WTC11 (cell line): ENCODE results near the gene PRF1. TPM values are rescaled to one million over a fixed set of nuclear protein-coding genes. Genes with fewer than 3 reads are reported as not detected.
A peak's percentile ranks its signal among the peaks of the same experiment; 100 is the strongest.

Experiments
- ATAC-seq: fragments of 200-7000 bp; cut with Tn5 transposase; 2 replicates; pipeline ENCODE4 v1.10.0; 2021; ENCODE audit warnings: mild to moderate bottlenecking, moderate library complexity
- CTCF ChIA-PET: fragments of 300-600 bp; sonication (Branson Sonifier 250); formaldehyde crosslinking; loops from one replicate; lab custom pipeline; 2021; ENCODE audit warnings: antibody characterized with exemption; lab: Charles Lee
- POLR2A ChIA-PET: fragments of 350-600 bp; sonication (Branson Sonifier 250); formaldehyde crosslinking; loops from one replicate; lab custom pipeline; 2021; ENCODE audit warnings: antibody characterized with exemption; lab: Charles Lee
- DNase-seq: peaks from one replicate; pipeline ENCODE4 v3.0.0; 2021; ENCODE audit warnings: low spot score
- H3K27ac Mint-ChIP-seq: 2 replicates; pipeline ENCODE4 v1.8.0; 2021; ENCODE audit warnings: mixed read lengths
- H3K27me3 Mint-ChIP-seq: 2 replicates; pipeline ENCODE4 v1.8.0; 2021; ENCODE audit warnings: low read depth, mild to moderate bottlenecking, moderate library complexity, mixed read lengths
- H3K36me3 Mint-ChIP-seq: 2 replicates; pipeline ENCODE4 v1.8.0; 2021; ENCODE audit warnings: mixed read lengths
- H3K4me1 Mint-ChIP-seq: 2 replicates; pipeline ENCODE4 v1.8.0; 2022; ENCODE audit warnings: mixed read lengths
- H3K4me3 Mint-ChIP-seq: 2 replicates; pipeline ENCODE4 v1.8.0; 2021; ENCODE audit warnings: mild to moderate bottlenecking, moderate library complexity, mixed read lengths
- H3K9me3 Mint-ChIP-seq: 2 replicates; pipeline ENCODE4 v1.8.0; 2021; ENCODE audit warnings: mixed read lengths
- ATF6 ChIP-seq: sonication (generic); formaldehyde crosslinking; IDR thresholded peaks from 2 replicates; pipeline ENCODE4 v1.8.1; 2023; ENCODE audit warnings: mild to moderate bottlenecking, missing genetic modification reagents
- ERG ChIP-seq: fragments of 250-450 bp; sonication (Bioruptor Pico); IDR thresholded peaks from 2 replicates; pipeline ENCODE4 v1.8.0; 2021; ENCODE audit warnings: mild to moderate bottlenecking
- FOXJ3 ChIP-seq: sonication (generic); formaldehyde crosslinking; IDR thresholded peaks from 2 replicates; pipeline ENCODE4 v1.9.0; 2021; ENCODE audit warnings: missing genetic modification reagents, mild to moderate bottlenecking, borderline replicate concordance
- JUN ChIP-seq: sonication (generic); formaldehyde crosslinking; IDR thresholded peaks from 2 replicates; pipeline ENCODE4 v1.8.0; 2023; ENCODE audit warnings: mild to moderate bottlenecking, missing genetic modification reagents
- MLX ChIP-seq: sonication (generic); formaldehyde crosslinking; IDR thresholded peaks from 2 replicates; pipeline ENCODE4 v1.8.1; 2023; ENCODE audit warnings: mild to moderate bottlenecking, missing genetic modification reagents, moderate library complexity
- MYBL2 ChIP-seq: sonication (generic); formaldehyde crosslinking; IDR thresholded peaks from 2 replicates; pipeline ENCODE4 v1.8.1; 2023; ENCODE audit warnings: mild to moderate bottlenecking, moderate library complexity, missing genetic modification reagents
- NFE2L1 ChIP-seq: sonication (generic); formaldehyde crosslinking; IDR thresholded peaks from 2 replicates; pipeline ENCODE4 v1.8.1; 2023; ENCODE audit warnings: missing genetic modification reagents
- NFYB ChIP-seq: sonication (generic); formaldehyde crosslinking; conservative IDR thresholded peaks from 2 replicates; pipeline ENCODE4 v1.8.0; 2022; ENCODE audit warnings: low read depth, missing genetic modification reagents
- NR2C2 ChIP-seq: sonication (generic); formaldehyde crosslinking; IDR thresholded peaks from 2 replicates; pipeline ENCODE4 v1.8.0; 2022; ENCODE audit warnings: mild to moderate bottlenecking, missing genetic modification reagents
- PREB ChIP-seq: sonication (generic); formaldehyde crosslinking; IDR thresholded peaks from 2 replicates; pipeline ENCODE4 v1.8.1; 2022; ENCODE audit warnings: mild to moderate bottlenecking, missing genetic modification reagents, moderate library complexity, borderline replicate concordance
- SMAD3 ChIP-seq: sonication (generic); formaldehyde crosslinking; IDR thresholded peaks from 2 replicates; pipeline ENCODE4 v1.8.0; 2022; ENCODE audit warnings: missing genetic modification reagents, mild to moderate bottlenecking, borderline replicate concordance
- ZNF219 ChIP-seq: sonication (generic); formaldehyde crosslinking; IDR thresholded peaks from 2 replicates; pipeline ENCODE4 v1.8.0; 2023; ENCODE audit warnings: missing genetic modification reagents, mild to moderate bottlenecking, borderline replicate concordance
- ZNF232 ChIP-seq: sonication (generic); formaldehyde crosslinking; IDR thresholded peaks from 2 replicates; pipeline ENCODE4 v1.8.0; 2022; ENCODE audit warnings: mild to moderate bottlenecking, missing genetic modification reagents
- ZNF263 ChIP-seq: sonication (generic); formaldehyde crosslinking; IDR thresholded peaks from 2 replicates; pipeline ENCODE4 v1.8.1; 2022; ENCODE audit warnings: low read depth, mild to moderate bottlenecking, moderate library complexity, missing genetic modification reagents
- ZNF281 ChIP-seq: sonication (generic); formaldehyde crosslinking; IDR thresholded peaks from 2 replicates; pipeline ENCODE4 v1.8.0; 2023; ENCODE audit warnings: mild to moderate bottlenecking, missing genetic modification reagents
- ZNF396 ChIP-seq: fragments of 250-450 bp; sonication (Bioruptor Pico); IDR thresholded peaks from 2 replicates; pipeline ENCODE4 v1.8.0; 2021; ENCODE audit warnings: mild to moderate bottlenecking, moderate library complexity, borderline replicate concordance
- ZNF671 ChIP-seq: fragments of 250-450 bp; sonication (Bioruptor Pico); IDR thresholded peaks from 2 replicates; pipeline ENCODE4 v1.8.0; 2021; ENCODE audit warnings: mild to moderate bottlenecking
- total RNA-seq: library from RNA; stranded (reverse); gene quantifications from 3 replicates; pipeline ENCODE4 v1.2.3, GENCODE V29; 2021

PRF1 gene
- total RNA-seq, 1 experiment from 2014 or later = 0.11 TPM

- no peak for TF ChIP-seq PREB (CRISPR knock-in tag)
- no peak for TF ChIP-seq JUN (CRISPR knock-in tag)
- no peak for TF ChIP-seq ERG (CRISPR knock-in tag)
- TF ChIP-seq, all 79 proteins: peak for 0
Measured at GRCh38 chr10:70575874-70576802, 26.4 kb downstream of the PRF1 start (continued).

- no peak for DNase-seq
- H3K9me3 Mint-ChIP-seq = peaks cover 9% of the 10 kb centered on the region; the same call in 1 of the 2 replicates
- no peak overlapping the region for H3K4me3 Mint-ChIP-seq
- TF ChIP-seq ZNF396 (CRISPR knock-in tag) (no peak), NFE2L1 (CRISPR knock-in tag) (no peak), ZNF281 (no peak), MLX (CRISPR knock-in tag) (no peak), ZNF219 (no peak), ZNF263 (no peak), NFYB (no peak), ZNF232 (CRISPR knock-in tag) (no peak), SMAD3 (CRISPR knock-in tag) (no peak), ATF6 (CRISPR knock-in tag) (no peak), MYBL2 (CRISPR knock-in tag) (no peak), ZNF671 (no peak), FOXJ3 (CRISPR knock-in tag) (no peak), ERG (CRISPR knock-in tag) (no peak), NR2C2 (CRISPR knock-in tag) (no peak)
- POLR2A ChIA-PET = no interaction called here
- H3K36me3 Mint-ChIP-seq = no peaks in the 10 kb centered on the region
- no peak overlapping the region for H3K27ac Mint-ChIP-seq
- H3K4me1 Mint-ChIP-seq = no peaks in the 10 kb centered on the region
- ATAC-seq = peak; percentile 20; the same call in 1 of the 2 replicates
- no peaks in the 10 kb centered on the region for H3K27me3 Mint-ChIP-seq
- CTCF ChIA-PET = interaction anchor here (1.0 to 1.8 kb wide), 3 partner anchors 9 to 17 kb away, joined by 3 to 5 read pairs (median 4); no protein-coding TSS in a partner anchor
Measured at GRCh38 chr10:70575486-70575873, 27.1 kb downstream of the PRF1 start.
